GM13977 (cell line): Measurements from ENCODE around the gene ECHS1.

ENCODE experiments used
- DNase-seq: peaks from one replicate; pipeline ENCODE4 v3.0.0; 2012; ENCODE audit warnings: low spot score
- in situ Hi-C: fragments of 300-500 bp; cut with MboI; formaldehyde crosslinking; loops from one replicate; pipeline ENCODE4 v1.12.0; 2022; ENCODE audit warnings: low sequenced_read_pairs, low pct_unique_long_range_greater_than_20kb, mixed read lengths, inconsistent platforms; ENCODE audit not compliant: unreplicated experiment
- TF ChIP-seq, protein P1 (sequence below): IDR thresholded peaks from 2 replicates; pipeline ENCODE4 v1.5.1; 2012; ENCODE audit warnings: mild to moderate bottlenecking, control low read depth; ENCODE audit not compliant: insufficient read depth; ENCODE audit errors: extremely low read depth, missing control alignments

ECHS1 gene

DNA sequence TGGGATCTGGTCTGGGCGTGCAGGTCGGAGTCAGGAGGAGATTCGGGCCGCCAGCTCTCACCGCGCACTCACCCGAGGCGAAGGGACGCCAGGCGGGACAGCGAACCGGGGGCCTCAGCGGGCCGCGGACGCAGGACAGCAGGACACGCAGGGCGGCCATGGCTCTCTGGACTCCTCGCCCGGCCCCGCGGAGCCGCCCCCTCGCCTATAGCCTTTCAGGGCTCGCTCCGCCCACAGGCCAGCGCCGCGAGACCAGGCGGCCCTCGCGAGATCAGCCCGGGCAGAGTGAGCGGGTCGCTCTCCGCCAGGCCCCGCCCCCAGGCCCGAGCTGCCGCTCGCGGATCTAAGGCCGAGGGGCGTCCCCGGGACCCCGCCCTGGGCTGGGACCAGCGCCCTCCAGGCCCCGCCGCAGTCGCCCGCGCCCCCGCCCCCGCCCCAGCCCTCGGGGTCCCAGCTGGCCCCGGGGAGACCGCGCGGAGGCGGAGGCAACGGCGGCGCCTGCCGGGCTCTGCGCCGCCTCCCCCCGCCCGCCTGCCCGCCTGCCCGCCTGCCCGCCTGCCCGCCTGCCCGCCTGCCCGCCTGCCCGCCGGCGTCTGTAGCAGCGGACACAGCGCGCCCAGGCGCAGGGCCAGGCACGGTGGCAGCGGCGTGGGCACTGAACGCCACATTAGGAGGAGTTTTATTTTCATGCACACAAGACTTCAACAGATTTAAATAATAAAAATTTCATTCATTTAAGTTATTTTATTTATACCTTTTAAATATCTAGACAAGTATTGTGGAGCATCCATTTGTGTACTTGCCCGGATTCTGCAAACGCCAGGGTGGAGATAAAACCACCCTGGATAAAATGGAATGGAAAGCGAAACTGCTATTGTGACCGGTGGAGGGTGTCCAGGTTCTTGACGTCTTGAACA, at the start of gene ECHS1:
ECHS1 (minus strand) TSS at position 181 of the 917 bp plus-strand sequence; CDS start at position 160, 21 bp downstream.
- peak; percentile 100 for DNase-seq

DNA sequence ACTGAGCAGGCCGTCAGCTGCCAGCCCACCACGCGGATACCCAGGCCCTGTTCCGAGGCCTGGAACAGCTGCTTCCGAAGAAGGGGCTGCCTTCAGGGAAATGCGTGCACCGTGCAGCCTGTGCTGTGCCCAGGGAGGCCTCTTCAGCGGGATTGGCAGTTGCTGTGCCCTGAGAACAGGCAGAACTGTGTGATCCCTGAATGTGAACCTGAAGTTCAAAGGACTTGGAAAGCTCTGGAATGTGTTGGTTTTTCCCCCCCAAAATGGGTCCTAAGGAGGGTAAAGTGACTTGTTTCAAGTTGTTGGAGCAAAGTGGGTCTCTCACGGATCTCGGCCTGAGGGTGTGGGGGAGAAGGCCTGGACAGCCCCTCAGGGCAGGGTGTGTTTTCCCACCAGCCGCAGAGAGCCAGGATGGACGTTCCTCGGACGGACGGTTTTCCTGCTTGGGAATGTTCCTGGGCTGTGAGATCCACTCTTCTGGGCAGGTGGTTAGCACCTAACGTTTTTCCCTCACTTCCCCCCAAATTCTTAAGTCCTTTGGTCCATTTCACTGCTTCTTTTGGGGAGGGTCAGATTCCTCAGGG, 49.2 kb upstream of the ECHS1 start:
- TF ChIP-seq, protein P1, sequence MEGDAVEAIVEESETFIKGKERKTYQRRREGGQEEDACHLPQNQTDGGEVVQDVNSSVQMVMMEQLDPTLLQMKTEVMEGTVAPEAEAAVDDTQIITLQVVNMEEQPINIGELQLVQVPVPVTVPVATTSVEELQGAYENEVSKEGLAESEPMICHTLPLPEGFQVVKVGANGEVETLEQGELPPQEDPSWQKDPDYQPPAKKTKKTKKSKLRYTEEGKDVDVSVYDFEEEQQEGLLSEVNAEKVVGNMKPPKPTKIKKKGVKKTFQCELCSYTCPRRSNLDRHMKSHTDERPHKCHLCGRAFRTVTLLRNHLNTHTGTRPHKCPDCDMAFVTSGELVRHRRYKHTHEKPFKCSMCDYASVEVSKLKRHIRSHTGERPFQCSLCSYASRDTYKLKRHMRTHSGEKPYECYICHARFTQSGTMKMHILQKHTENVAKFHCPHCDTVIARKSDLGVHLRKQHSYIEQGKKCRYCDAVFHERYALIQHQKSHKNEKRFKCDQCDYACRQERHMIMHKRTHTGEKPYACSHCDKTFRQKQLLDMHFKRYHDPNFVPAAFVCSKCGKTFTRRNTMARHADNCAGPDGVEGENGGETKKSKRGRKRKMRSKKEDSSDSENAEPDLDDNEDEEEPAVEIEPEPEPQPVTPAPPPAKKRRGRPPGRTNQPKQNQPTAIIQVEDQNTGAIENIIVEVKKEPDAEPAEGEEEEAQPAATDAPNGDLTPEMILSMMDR, result no peak
- DNase-seq, result no peak
- in situ Hi-C loops, result no loop called here

More for the DNA sequence above, at the start of gene ECHS1:
- in situ Hi-C loops, result no loop called here
- TF ChIP-seq, protein P1, result no peak

DNA sequence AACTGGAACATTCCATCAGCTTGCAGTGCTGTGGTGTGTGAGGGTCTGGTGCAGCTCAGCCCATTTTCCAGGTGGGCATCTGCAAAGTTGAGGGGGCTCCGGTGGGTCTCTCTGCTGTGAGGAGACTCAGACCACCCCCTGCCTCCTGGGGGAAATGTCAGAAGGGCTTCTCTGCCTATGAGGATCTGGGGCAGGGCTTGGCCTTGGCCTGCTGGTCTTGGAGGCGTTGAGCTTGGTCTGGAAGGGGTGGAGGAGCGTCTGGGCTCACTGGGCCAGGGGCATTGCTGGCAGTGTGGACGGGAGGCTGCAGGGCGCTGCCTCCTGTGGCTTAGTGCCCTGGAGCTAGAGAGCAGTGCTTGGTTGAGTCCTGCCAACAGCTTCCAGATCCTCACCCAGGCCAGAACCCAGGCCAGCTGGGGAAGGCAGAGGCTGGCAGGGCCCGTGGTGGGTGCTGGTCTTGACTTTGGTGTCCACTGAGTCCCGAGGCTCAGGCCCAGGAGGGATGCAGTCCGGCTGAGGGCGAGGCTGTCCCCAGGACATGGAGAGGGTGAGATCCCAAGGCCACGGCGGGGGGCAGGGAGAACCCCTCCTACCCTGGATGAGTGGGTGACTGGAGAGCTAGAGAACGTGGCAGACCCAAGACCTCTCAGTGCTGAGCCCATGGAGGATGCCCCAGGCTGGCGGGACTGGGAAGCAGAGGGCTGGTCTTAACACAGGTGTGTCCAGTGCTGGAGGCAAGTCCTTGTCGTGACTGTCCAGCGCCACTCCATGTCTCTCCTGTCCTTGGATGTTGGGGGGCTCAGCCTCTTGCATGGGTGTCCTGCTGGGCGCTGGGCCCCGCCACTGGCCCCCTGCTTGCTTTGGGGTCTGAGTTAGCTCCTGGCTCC, 48.4 kb upstream of the ECHS1 start:
- DNase-seq, result no peak
- TF ChIP-seq, protein P1, result no peak
- in situ Hi-C loops, result no loop called here

DNA sequence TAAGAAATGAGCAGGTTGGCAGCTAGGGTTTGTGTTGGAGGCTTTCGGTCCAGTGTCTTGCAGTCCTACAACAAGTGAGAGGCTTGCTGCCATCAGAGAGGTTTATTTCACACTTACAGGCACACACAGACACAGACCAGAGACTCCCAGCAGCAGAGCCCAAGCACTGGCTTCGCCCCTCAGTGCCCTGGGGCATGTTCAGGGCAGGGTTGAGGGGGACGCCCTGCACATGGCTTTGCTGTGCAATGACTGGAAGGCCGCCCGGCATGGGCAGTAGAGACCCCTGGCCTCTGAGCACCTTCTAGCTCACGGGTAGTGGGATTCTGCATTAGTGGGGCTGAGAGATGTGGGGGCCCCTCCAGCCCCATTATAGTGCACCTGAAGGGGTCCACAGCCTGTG, 47.4 kb upstream of the ECHS1 start:
- in situ Hi-C loops, result no loop called here
- peak; percentile 17 for DNase-seq
- TF ChIP-seq, protein P1, result no peak

DNA sequence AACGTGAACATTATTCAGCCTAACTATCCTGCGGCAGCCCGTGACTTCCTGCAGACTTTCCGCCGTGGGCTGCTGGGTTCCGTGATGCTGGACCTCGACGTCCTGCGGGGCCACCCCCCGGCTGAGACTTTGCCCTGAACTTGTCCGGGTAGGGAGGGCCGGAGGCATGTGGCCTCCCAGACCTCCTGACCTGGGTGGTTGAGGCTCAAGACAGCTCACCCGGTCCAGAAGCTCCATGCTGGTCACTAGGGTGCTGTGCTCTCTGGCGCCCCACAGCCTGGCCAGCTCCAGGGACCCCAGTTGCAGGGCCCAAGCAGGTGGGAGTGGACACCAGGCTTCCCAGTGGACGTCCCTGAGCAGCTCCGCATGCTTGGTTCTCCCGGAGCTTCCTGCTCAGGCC, 46.9 kb upstream of the ECHS1 start:
- TF ChIP-seq, protein P1, result no peak
- in situ Hi-C loops, result no loop called here
- DNase-seq, result peak; percentile 21
